Endothelial cell (in vitro differentiated cells): Measurements from ENCODE around the gene PLA1A. TPM values are rescaled to one million over a fixed set of nuclear protein-coding genes. Genes with fewer than 3 reads are reported as not detected.
"Not testable (repeated sequence)": the region's sequence is repeated elsewhere in the genome, so short reads cannot be mapped to it uniquely, and the experiment has no call there.

Source experiments
- DNase-seq: peaks from one replicate; pipeline ENCODE4 v3.0.0; 2021; ENCODE audit warnings: low spot score
- H3K27ac Mint-ChIP-seq: one replicate; pipeline ENCODE4 v1.8.0; 2021; ENCODE audit warnings: mixed read lengths, inconsistent platforms; ENCODE audit not compliant: unreplicated experiment
- H3K27me3 Mint-ChIP-seq: one replicate; pipeline ENCODE4 v1.8.0; 2021; ENCODE audit warnings: mild to moderate bottlenecking, moderate library complexity, mixed read lengths, inconsistent platforms; ENCODE audit not compliant: unreplicated experiment
- H3K36me3 Mint-ChIP-seq: one replicate; pipeline ENCODE4 v1.8.0; 2021; ENCODE audit warnings: mild to moderate bottlenecking, low read depth, mixed read lengths, inconsistent platforms; ENCODE audit not compliant: unreplicated experiment
- H3K4me1 Mint-ChIP-seq: one replicate; pipeline ENCODE4 v1.8.0; 2021; ENCODE audit warnings: mild to moderate bottlenecking, mixed read lengths, inconsistent platforms; ENCODE audit not compliant: unreplicated experiment
- H3K4me3 Mint-ChIP-seq: one replicate; pipeline ENCODE4 v1.8.0; 2021; ENCODE audit warnings: mild to moderate bottlenecking, mixed read lengths, inconsistent platforms; ENCODE audit not compliant: unreplicated experiment
- H3K9me3 Mint-ChIP-seq: one replicate; pipeline ENCODE4 v1.8.0; 2021; ENCODE audit warnings: mixed read lengths, inconsistent platforms; ENCODE audit not compliant: unreplicated experiment
- total RNA-seq: library from RNA; stranded (reverse); fragmentation: NEBNext Ultra II Directional; extraction: Animal tissue kit (Norgen Biotek cat#: 25700); gene quantifications from one replicate; pipeline ENCODE4 v1.2.1, GENCODE V29; 2021; ENCODE audit not compliant: unreplicated experiment
- TF ChIP-seq, protein P1 (sequence below): fragments of 200-600 bp; sonication (generic); IDR thresholded peaks from one replicate; pipeline ENCODE4 v1.5.0; 2021; ENCODE audit warnings: antibody characterized with exemption; ENCODE audit not compliant: unreplicated experiment

Gene PLA1A
- total RNA-seq, 1 donor from 2014 or later = 0.80 TPM

DNA sequence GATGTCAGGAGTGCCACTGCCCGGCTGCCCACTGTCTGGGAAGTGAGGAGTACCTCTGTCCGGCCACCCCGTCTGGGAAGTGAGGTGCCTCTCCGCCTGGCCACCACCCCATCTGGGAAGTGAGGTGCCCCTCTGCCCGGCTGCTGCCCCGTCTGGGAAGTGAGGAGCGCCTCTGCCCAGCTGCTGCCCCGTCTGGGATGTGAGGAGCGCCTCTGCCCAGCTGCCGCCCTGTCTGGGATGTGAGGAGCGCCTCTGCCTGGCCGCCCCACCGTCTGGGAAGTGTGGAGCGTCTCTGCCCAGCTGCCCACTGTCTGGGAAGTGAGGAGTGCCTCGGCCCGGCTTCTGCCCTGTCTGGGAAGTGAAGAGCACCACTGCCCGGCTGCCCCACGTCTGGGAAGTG, 76.2 kb downstream of the PLA1A start:
- TF ChIP-seq, protein P1, sequence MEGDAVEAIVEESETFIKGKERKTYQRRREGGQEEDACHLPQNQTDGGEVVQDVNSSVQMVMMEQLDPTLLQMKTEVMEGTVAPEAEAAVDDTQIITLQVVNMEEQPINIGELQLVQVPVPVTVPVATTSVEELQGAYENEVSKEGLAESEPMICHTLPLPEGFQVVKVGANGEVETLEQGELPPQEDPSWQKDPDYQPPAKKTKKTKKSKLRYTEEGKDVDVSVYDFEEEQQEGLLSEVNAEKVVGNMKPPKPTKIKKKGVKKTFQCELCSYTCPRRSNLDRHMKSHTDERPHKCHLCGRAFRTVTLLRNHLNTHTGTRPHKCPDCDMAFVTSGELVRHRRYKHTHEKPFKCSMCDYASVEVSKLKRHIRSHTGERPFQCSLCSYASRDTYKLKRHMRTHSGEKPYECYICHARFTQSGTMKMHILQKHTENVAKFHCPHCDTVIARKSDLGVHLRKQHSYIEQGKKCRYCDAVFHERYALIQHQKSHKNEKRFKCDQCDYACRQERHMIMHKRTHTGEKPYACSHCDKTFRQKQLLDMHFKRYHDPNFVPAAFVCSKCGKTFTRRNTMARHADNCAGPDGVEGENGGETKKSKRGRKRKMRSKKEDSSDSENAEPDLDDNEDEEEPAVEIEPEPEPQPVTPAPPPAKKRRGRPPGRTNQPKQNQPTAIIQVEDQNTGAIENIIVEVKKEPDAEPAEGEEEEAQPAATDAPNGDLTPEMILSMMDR = no peak
- Mint-ChIP-seq H3K9me3 (no peaks in the 10 kb centered on the region), H3K36me3 (peaks cover 9% of the 10 kb centered on the region), H3K27me3 (no peaks in the 10 kb centered on the region), H3K27ac (no peak overlapping the region), H3K4me3 (no peak overlapping the region), H3K4me1 (peaks cover 22% of the 10 kb centered on the region)
- no peak for DNase-seq

- DNase-seq = no peak
- Mint-ChIP-seq H3K27me3 (no peaks in the 10 kb centered on the region), H3K27ac (no peak overlapping the region), H3K4me1 (peaks cover 18% of the 10 kb centered on the region), H3K9me3 (no peaks in the 10 kb centered on the region), H3K36me3 (peaks cover 9% of the 10 kb centered on the region), H3K4me3 (peak overlapping the region; percentile 66)
- TF ChIP-seq, protein P1 = no peak
These were observed 77.6 kb downstream of the PLA1A start for GRCh38 chr3:119675188-119675874.

GRCh38 chr3:119676020-119676419, 78.3 kb downstream of the PLA1A start:
- Mint-ChIP-seq H3K27ac (peak overlapping the region; percentile 97), H3K4me3 (peak overlapping the region; percentile 95), H3K36me3 (peaks cover 9% of the 10 kb centered on the region), H3K4me1 (peaks cover 18% of the 10 kb centered on the region), H3K27me3 (no peaks in the 10 kb centered on the region), H3K9me3 (no peaks in the 10 kb centered on the region)
- TF ChIP-seq, protein P1 = no peak
- DNase-seq = no peak

- H3K4me3 Mint-ChIP-seq = peak within 1 kb of the TSS; percentile 95
- peak within 1 kb of the TSS; percentile 97 for H3K27ac Mint-ChIP-seq
- TF ChIP-seq, protein P1 = no peak
- H3K9me3 Mint-ChIP-seq = no peaks in the 10 kb centered on the region
- DNase-seq = peak; percentile 81
- peaks cover 18% of the 10 kb centered on the region for H3K4me1 Mint-ChIP-seq
- peaks cover 9% of the 10 kb centered on the region for H3K36me3 Mint-ChIP-seq
- H3K27me3 Mint-ChIP-seq = no peaks in the 10 kb centered on the region
These were observed 79.3 kb downstream of the PLA1A start, which contains the start of gene COX17 for GRCh38 chr3:119676771-119677640. Gene COX17 (minus strand): TSS chr3:119677406. CDS start chr3:119677310, 96 bp downstream.

DNA sequence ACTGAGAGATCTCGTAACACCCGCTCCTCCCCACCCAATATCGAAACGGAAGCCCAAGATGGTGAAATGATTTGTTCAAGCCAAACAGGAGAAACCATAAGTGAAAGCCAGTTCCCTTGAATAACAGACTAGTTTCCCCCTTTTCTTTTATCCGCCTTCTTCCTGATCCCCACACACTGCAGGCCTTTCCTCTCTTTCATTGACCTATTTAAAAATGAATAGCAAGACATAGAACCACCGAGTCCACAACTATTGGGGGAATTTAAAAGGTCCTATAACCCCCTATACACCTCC, 79.9 kb downstream of the PLA1A start:
- TF ChIP-seq, protein P1 = no peak
- H3K27ac Mint-ChIP-seq = peak overlapping the region; percentile 96
- no peak for DNase-seq
- peaks cover 9% of the 10 kb centered on the region for H3K36me3 Mint-ChIP-seq
- peak overlapping the region; percentile 95 for H3K4me3 Mint-ChIP-seq
- H3K4me1 Mint-ChIP-seq = peaks cover 18% of the 10 kb centered on the region
- no peaks in the 10 kb centered on the region for H3K9me3 Mint-ChIP-seq
- no peaks in the 10 kb centered on the region for H3K27me3 Mint-ChIP-seq

- not testable (repeated sequence) for DNase-seq, H3K9me3 Mint-ChIP-seq, H3K4me3 Mint-ChIP-seq, H3K27me3 Mint-ChIP-seq, H3K27ac Mint-ChIP-seq, H3K36me3 Mint-ChIP-seq
- H3K4me1 Mint-ChIP-seq = peaks cover 18% of the 10 kb centered on the region
These were observed 80.5 kb downstream of the PLA1A start for GRCh38 chr3:119678209-119678608.
